ENCODE data around the gene RAB11FIP4. TPM values are rescaled to one million over a fixed set of nuclear protein-coding genes. Genes with fewer than 3 reads are reported as not detected.

Gene RAB11FIP4
- total and polyA plus RNA-seq, 9 of the 15 experiments (the other 6 are each of a cell fraction or from before 2014, with no cell fraction given) = 0.62 to 16.6 (median 8.9) TPM

DNA sequence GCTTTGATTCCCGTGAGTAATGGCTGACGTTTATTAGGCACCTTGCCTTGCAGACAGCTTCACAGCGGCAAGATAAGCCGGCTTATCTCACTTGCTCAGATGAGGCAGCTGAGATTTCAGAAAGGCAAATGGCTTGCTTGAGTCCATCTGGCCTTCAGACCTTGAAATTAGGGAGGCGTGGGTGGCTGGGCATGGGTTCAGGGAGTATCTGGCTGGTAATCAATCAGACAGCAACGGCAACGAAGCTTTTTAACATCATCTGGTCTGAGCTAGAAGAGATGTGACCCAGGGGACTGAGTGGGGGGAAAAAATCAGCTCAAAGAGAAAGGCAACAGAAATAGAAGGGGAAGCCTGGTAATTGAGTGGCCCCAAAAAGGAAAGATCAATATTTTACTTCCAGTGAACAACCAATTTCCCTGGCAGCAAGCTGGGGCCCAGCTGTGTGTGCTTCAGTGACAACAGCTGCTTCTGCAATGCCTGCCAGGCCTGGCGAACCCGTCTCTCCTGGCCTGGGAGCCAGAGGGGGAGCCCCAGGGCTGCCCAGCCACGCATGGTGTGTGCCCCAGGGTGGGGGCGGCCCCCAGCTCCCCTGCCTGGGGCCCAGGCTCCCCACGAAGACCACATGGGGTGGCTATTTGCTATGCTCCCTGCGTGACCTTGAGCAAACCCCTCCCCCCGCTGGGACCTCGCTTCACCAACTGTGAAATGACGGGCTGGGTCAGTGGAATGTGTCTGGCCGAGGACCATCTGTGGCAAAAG is 34.0 kb downstream of the RAB11FIP4 start (continued):
- TF ChIP-seq MAFG (tag; conservative IDR thresholded peaks at IDR 0.05) (no peak), CREB1 (IDR thresholded peaks at IDR 0.05) (no peak), CREB1 (CRISPR knock-in tag; IDR thresholded peaks at IDR 0.05) (no peak), TEAD1 (CRISPR knock-in tag; IDR thresholded peaks at IDR 0.05) (no peak), SNIP1 (IDR thresholded peaks at IDR 0.05; ENCODE audit: low read depth) (no peak), NR1H2 (CRISPR knock-in tag; IDR thresholded peaks at IDR 0.05) (no peak), ZNF143 (CRISPR knock-in tag; IDR thresholded peaks at IDR 0.05) (no peak), ZNF589 (CRISPR knock-in tag; IDR thresholded peaks at IDR 0.05; ENCODE audit: low read depth) (no peak), CREB3L1 (IDR thresholded peaks at IDR 0.05; ENCODE audit: borderline replicate concordance, low read depth) (no peak), HDAC1 (IDR thresholded peaks at IDR 0.05) (peak in 1 of 2 experiments; percentile 87; a peak in 2 of 4 replicates), BACH1 (tag; IDR thresholded peaks at IDR 0.05) (no peak), RBM22 (IDR thresholded peaks at IDR 0.05; ENCODE audit: low read depth, low read length, poor library complexity, severe bottlenecking) (no peak), MAFK (IDR thresholded peaks at IDR 0.05; ENCODE audit: low read length) (no peak), BCOR (IDR thresholded peaks at IDR 0.05) (peak; percentile 36; the same call in 1 of the 2 replicates), NCOR1 (IDR thresholded peaks at IDR 0.05) (peak; percentile 59), FOXO4 (CRISPR knock-in tag; IDR thresholded peaks at IDR 0.05) (no peak), FOXJ2 (tag; IDR thresholded peaks at IDR 0.05) (no peak), XRCC3 (IDR thresholded peaks at IDR 0.05) (no peak), KLF16 (IDR thresholded peaks at IDR 0.05) (peak; percentile 90), GABPB2 (CRISPR knock-in tag; conservative IDR thresholded peaks at IDR 0.05) (no peak)
- TF ChIP-seq, protein P1, sequence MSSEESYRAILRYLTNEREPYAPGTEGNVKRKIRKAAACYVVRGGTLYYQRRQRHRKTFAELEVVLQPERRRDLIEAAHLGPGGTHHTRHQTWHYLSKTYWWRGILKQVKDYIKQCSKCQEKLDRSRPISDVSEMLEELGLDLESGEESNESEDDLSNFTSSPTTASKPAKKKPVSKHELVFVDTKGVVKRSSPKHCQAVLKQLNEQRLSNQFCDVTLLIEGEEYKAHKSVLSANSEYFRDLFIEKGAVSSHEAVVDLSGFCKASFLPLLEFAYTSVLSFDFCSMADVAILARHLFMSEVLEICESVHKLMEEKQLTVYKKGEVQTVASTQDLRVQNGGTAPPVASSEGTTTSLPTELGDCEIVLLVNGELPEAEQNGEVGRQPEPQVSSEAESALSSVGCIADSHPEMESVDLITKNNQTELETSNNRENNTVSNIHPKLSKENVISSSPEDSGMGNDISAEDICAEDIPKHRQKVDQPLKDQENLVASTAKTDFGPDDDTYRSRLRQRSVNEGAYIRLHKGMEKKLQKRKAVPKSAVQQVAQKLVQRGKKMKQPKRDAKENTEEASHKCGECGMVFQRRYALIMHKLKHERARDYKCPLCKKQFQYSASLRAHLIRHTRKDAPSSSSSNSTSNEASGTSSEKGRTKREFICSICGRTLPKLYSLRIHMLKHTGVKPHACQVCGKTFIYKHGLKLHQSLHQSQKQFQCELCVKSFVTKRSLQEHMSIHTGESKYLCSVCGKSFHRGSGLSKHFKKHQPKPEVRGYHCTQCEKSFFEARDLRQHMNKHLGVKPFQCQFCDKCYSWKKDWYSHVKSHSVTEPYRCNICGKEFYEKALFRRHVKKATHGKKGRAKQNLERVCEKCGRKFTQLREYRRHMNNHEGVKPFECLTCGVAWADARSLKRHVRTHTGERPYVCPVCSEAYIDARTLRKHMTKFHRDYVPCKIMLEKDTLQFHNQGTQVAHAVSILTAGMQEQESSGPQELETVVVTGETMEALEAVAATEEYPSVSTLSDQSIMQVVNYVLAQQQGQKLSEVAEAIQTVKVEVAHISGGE (CRISPR knock-in tag; IDR thresholded peaks at IDR 0.05) = no peak
- TF ChIP-seq, protein P2, sequence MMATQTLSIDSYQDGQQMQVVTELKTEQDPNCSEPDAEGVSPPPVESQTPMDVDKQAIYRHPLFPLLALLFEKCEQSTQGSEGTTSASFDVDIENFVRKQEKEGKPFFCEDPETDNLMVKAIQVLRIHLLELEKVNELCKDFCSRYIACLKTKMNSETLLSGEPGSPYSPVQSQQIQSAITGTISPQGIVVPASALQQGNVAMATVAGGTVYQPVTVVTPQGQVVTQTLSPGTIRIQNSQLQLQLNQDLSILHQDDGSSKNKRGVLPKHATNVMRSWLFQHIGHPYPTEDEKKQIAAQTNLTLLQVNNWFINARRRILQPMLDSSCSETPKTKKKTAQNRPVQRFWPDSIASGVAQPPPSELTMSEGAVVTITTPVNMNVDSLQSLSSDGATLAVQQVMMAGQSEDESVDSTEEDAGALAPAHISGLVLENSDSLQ (IDR thresholded peaks at IDR 0.05) = peak; percentile 44; the same call in 1 of the 2 replicates

Data from K562 (cell line).